Measurements from ENCODE around the gene PLRG1. TPM values are rescaled to one million over a fixed set of nuclear protein-coding genes. Genes with fewer than 3 reads are reported as not detected.

The PLRG1 gene
- total and polyA plus RNA-seq, 2 of the 8 experiments (the other 6 are each of a cell fraction or from before 2014, with no cell fraction given): 63.5 to 108 TPM

- Histone ChIP-seq H2BK12ac (ENCODE audit: low read depth, low read length) (no peak overlapping the region), H3K9ac (replicated peaks in 1 of 4; ENCODE audit: extremely low read depth in 1 of 4, low read depth in 3 of 4, low read length in 3 of 4) (no peak overlapping the region), H3K18ac (ENCODE audit: extremely low read depth, low read length) (no peak overlapping the region), H3K79me1 (ENCODE audit: low read depth, low read length) (no peaks in the 10 kb centered on the region), H3K56ac (replicated peaks; ENCODE audit: insufficient read length, low read depth, low read length) (no peak overlapping the region), H3K4ac (replicated peaks; ENCODE audit: insufficient read length, low read depth, low read length) (no peak overlapping the region), H3K4me1 (replicated peaks in 1 of 4; ENCODE audit: control insufficient read depth in 3 of 4, insufficient read depth in 4 of 4, low read length in 3 of 4) (peaks cover 0 to 6% (median 1%) of the 10 kb centered on the region in 4 experiments; a peak in 3 of 7 replicates), H3K9me3 (ENCODE audit: insufficient read depth in 2 of 2, low read depth in 1 of 2, low read length in 1 of 2) (no peaks in the 10 kb centered on the region), H3K27ac (ENCODE audit: low read depth, low read length) (no peak overlapping the region), H2BK15ac (ENCODE audit: low read length) (no peak overlapping the region), H2AK5ac (ENCODE audit: low read depth, low read length) (no peak overlapping the region), H4K91ac (replicated peaks; ENCODE audit: insufficient read length, low read length) (no peak overlapping the region), H3K4me2 (ENCODE audit: insufficient read depth in 1 of 2, low read depth in 2 of 2, low read length in 2 of 2) (no peak overlapping the region), H3K4me3 (ENCODE audit: extremely low read depth in 1 of 4, insufficient read depth in 2 of 4, low read depth in 3 of 4, low read length in 4 of 4) (no peak overlapping the region), H4K20me1 (replicated peaks in 1 of 2; ENCODE audit: control insufficient read depth in 1 of 2, insufficient read depth in 2 of 2, low read length in 2 of 2) (no peaks in the 10 kb centered on the region), H4K5ac (ENCODE audit: insufficient read length, low read depth, low read length) (no peak overlapping the region), H2BK20ac (ENCODE audit: low read length) (no peak overlapping the region), H3K14ac (ENCODE audit: insufficient read length) (no peak overlapping the region), H3K36me3 (ENCODE audit: control insufficient read depth in 2 of 4, insufficient read depth in 4 of 4, low read length in 3 of 4) (no peaks in the 10 kb centered on the region), H2AFZ (ENCODE audit: low read length) (no peak overlapping the region), H3K79me2 (ENCODE audit: control insufficient read depth in 1 of 2, insufficient read depth in 2 of 2, low read length in 2 of 2) (no peaks in the 10 kb centered on the region), H3K23ac (ENCODE audit: insufficient read length) (no peak overlapping the region), H3K23me2 (ENCODE audit: low read depth, low read length) (no peaks in the 10 kb centered on the region), H2BK5ac (ENCODE audit: low read depth, low read length) (no peak overlapping the region), H2BK120ac (replicated peaks; ENCODE audit: low read depth, low read length) (no peak overlapping the region), H4K8ac (ENCODE audit: extremely low read depth, insufficient read depth, low read length) (no peak overlapping the region), H3K27me3 (replicated peaks in 1 of 4; ENCODE audit: control insufficient read depth in 3 of 4, extremely low read depth in 1 of 4, insufficient read depth in 3 of 4, low read length in 3 of 4) (no peaks in the 10 kb centered on the region)
- ChIA-PET CTCF (ENCODE audit: partially characterized antibody) (interaction anchor here (0.8 to 9.6 kb wide), 26 partner anchors 9 to 714 kb away, joined by 3 to 97 read pairs (median 3); partner anchors contain the start of gene DCHS2), POLR2A (ENCODE audit: partially characterized antibody) (no interaction called here)
- 95% methylated on average over 3 of the region's 3 CpGs; no CpG with 5 or more reads in 1 of the 2 experiments for WGBS, 2 experiments (ENCODE audit: extremely low coverage in 1 of 2, insufficient coverage in 1 of 2, insufficient read length in 1 of 2, insufficient replicate concordance in 2 of 2, low coverage in 1 of 2, low lambda C conversion rate in 2 of 2, missing lambda C conversion rate in 1 of 2)
- TF ChIP-seq RAD21 (IDR thresholded peaks at IDR 0.05 in 1 of 2, conservative IDR thresholded peaks at IDR 0.05 in 1 of 2; ENCODE audit: low read depth in 2 of 2, low read length in 2 of 2) (no peak), RBBP5 (IDR thresholded peaks at IDR 0.05; ENCODE audit: borderline replicate concordance, low read depth, low read length) (no peak), SIRT6 (IDR thresholded peaks at IDR 0.05; ENCODE audit: low read length) (no peak), SAP30 (IDR thresholded peaks at IDR 0.05; ENCODE audit: insufficient read depth, insufficient replicate concordance, low read length) (no peak), KDM4A (IDR thresholded peaks at IDR 0.05; ENCODE audit: low read depth, low read length, severe bottlenecking) (no peak), KDM1A (IDR thresholded peaks at IDR 0.05; ENCODE audit: borderline replicate concordance, low read length) (no peak), RFX5 (IDR thresholded peaks at IDR 0.05; ENCODE audit: borderline replicate concordance, low read depth, low read length) (no peak), PHF8 (conservative IDR thresholded peaks at IDR 0.05; ENCODE audit: low read depth, low read length) (no peak), E2F6 (IDR thresholded peaks at IDR 0.05) (no peak)
- DNase-seq (ENCODE audit: low read depth in 1 of 2, low spot score in 2 of 2) (no peak), FAIRE-seq (no peak)
Measured at GRCh38 chr4:154507156-154507555, 43.0 kb downstream of the PLRG1 start.

Data from H1 (cell line).